ENCODE measurements around the gene TMEM19.

- no peak for TF ChIP-seq EZH2 (IDR thresholded peaks at IDR 0.05)
- no peak for TF ChIP-seq POLR2AphosphoS5 (IDR thresholded peaks at IDR 0.05; ENCODE audit: borderline replicate concordance, low read depth, low read length)
Measured at GRCh38 chr12:71645268-71645667, 40.6 kb upstream of the TMEM19 start.

Measured in SK-N-MC (cell line).